ACHN (cell line): Measurements from ENCODE around the gene HS6ST3.
A peak's percentile ranks its signal among the peaks of the same experiment; 100 is the strongest.
"Not testable (repeated sequence)": the region's sequence is repeated elsewhere in the genome, so short reads cannot be mapped to it uniquely, and the experiment has no call there.

Experiments
- DNase-seq: peaks from one replicate; pipeline ENCODE4 v3.0.0-alpha.2; 2015
- in situ Hi-C: cut with HindIII; loops from 2 replicates; pipeline ENCODE4 v1.10.0; 2017; ENCODE audit warnings: low sequenced_read_pairs, low pct_ligation_motif_present, low pct_unique_long_range_greater_than_20kb

HS6ST3 gene

DNA sequence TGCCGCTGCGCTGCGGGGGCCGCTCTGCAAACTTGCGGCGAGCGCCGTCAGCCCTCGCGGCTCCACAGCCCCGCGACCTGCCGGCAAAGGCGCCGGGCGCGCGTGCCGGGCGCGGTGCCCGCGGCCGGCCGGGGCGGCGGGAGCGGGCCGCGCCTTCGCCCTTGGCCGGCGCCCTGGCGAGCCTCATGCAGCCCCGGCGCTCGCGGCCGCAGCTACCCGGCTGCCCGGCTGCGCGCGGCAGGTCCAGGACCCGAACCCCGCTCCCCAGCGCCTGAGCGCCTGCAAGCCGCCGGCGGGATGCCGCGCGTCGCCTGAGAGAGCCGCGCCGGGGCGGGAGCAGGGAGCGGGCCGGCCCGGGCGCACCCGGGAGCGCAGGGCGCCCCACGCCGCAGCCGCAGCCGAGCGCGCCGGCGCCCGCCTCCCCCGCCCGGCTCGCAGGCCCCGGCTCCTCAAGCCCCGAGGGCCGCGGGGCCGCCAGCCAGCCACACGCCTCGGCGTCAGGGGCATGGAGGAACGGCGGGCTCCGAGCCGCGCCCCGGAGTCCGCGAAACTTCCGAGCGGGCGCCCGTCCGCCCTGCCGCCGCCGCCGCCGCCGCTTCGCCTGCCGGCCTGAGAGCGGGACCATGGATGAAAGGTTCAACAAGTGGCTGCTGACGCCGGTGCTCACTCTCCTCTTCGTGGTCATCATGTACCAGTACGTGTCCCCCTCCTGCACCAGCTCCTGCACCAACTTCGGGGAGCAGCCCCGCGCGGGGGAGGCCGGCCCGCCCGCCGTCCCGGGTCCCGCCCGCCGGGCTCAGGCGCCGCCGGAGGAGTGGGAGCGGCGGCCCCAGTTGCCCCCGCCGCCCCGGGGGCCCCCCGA, 564 bp downstream of the HS6ST3 start:
- in situ Hi-C loops: no loop called here

DNA sequence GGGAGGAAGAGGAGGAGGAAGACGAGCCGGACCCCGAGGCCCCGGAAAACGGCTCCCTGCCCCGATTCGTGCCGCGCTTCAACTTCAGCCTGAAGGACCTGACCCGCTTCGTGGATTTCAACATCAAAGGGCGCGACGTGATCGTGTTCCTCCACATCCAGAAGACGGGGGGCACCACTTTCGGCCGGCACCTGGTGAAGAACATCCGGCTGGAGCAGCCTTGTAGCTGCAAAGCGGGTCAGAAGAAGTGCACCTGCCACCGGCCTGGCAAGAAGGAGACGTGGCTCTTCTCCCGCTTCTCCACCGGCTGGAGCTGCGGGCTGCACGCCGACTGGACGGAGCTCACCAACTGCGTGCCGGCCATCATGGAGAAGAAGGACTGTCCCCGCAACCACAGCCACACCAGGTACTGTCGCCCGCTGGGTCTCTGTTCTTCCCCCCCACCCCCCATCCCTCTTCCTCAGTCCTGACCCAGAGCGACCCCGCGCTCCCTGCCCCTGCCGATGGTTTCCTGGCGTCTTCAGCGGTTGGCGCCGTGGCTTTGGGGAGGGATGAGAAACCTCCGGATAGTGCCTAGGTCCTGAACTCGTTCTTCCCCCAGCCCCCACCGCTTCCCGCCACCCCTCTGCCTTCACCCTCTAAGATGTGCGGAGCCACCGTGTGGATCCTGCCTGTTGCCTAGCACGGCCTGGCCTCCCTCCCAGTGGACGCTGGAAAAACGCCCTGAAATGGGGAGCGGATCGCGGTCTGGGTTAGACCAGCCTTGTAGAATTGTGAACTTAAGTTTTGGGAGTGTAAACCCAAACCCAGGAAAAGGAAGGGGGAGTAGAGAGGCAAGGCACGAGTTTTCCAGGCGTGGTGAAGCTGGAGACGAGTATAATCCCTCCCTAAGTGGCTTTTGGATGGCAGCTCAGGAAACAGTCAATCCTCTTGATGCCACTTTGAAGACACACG, 1.5 kb downstream of the HS6ST3 start:
- DNase-seq: no peak
- in situ Hi-C loops: no loop called here

More for the DNA sequence above, 564 bp downstream of the HS6ST3 start:
- DNase-seq: peak; percentile 1

DNA sequence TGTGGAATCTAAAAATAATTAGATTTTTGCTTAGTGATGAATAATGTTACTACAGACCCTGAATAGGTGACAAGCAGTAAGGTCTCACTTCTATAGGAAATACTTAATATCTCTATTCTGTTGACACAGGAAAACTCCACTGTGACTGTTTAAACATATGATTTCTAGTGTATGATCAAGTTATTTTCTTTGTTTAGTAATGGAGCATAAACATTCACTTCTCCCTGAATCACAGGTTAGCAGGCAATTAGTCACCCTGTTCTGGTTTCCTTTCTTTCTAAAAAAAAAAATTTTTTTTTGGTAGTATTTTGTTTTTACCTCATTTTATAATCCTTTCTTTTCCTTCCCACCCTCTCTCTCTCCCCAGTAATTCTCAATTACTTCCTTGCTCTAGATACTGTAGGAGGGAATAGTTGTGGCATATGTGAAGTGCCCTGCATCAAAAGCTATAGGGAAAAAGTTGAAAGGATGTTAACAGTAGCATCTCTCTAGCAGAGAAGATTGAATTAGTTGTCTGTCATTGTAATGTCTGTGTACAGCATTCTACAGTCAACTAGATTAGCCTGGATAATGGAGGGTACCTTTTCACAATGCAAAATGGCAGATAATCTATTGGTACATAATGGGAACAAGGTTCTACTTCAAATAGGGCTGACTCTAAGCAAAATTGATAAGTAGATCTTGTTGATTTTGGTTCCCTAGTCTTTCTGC, 3.5 kb downstream of the HS6ST3 start:
- no peak for DNase-seq
- in situ Hi-C loops: no loop called here

DNA sequence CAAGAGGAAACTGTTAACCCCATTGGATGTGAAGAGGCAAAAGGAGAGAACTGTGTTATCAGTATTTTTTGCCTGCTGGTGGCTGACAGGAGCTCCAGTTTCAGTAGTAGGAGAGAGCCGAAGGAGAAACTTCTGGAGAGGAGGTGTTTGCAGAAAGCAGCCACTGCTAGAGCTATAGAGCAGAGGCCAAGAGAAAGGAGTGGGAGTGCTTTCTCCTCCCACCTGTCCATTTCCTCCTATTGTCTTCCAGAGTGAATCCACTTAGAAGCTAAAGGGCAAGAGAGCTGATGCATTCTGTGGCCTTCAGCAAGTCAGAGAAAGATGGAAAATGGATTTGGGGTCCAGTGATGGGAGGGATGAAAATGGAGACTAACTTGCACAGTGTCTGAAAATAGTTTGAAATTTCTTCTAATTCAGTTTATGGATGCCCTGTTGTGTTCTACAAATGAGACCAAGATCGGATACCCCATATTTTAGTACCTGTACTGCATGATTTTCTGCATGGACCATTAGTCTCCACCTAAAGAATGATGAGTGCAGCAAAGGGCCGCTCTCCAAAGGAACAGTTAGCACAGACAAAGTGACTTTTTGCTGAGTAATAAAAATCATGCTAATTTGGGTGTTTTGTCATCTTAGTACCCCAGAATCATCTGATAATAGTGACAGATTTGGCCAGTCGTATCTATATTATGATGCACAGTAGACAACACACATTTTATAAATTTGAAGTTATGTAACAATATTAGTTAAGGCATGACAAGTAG, 10.7 kb downstream of the HS6ST3 start:
- DNase-seq: no peak
- in situ Hi-C loops: no loop called here

DNA sequence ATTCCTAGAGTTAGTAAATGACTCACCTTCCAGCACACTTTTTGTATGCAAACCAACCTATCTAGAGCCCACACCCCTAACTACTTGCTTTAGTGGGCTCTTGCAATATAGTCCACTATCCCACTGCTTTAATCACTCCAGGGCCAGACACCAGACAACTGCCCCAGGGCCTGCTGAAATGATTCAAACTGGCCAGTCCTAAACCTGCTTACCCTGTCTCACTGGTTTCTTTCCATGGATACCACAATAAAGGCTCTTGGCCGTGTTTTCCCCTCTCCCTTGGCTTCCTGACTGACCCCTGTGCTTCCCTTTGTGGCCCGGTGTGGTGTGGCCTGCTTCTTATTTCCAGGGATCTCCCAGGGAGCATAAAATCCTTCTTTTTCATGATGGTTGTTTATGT, 14.6 kb downstream of the HS6ST3 start:
- in situ Hi-C loops: no loop called here
- no peak for DNase-seq

DNA sequence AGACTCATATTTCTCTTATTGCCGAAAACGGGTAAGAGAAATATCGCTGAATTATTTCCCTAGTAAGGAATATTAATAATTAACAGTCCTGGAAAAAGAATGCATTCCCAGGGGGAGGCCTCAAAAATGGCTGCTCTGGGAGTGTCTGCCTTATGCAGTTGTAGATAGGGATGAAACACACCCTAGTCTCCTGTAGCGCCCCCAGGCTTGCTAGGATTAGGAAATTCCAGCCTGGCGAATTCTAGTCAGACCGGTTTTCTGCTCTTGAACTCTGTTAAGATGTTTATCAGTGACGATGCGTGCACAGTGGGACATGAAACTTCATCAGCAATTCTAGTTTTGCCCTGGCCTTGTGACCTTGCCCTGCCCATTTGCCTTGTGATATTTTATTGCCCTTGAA, 18.2 kb downstream of the HS6ST3 start:
- in situ Hi-C loops, DNase-seq: not testable (repeated sequence)

DNA sequence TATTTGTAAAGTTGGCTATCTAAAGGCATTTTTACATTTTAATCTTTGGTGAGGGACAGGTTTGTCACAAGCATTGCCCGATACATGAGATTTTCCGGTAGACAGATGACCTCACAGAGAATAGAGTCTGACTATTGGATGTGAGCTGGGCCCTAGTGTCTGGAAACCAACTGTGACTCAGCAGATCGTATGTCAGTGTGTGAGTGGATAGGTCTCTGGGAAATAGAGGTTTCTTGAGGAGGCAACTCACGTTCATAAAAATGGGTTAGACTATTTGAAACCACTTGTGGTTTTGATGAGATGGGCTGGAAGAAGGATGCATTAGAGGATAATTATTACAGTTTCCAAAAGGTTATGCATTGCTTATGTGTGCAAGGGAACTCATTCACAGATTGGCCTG, 19.2 kb downstream of the HS6ST3 start:
- no peak for DNase-seq
- in situ Hi-C loops: no loop called here

DNA sequence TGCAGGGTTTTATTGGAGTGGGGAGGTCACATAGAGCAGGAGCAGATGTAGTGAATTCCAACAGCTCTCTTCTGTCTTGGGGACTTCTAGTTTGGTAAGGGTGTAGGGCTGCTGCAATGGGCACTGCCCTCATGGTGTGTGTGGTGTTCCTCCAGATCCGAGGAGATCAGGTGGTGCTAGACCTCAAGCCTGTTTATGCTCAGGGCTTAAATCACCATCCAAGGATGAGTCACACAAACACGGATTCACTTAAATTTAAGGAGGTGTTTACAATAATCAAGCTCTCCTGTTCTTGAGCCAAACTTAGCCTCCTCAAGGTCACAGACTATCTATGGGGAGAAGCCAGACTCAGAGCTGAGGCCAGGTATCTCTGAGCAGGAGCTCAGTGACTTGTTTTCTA, 23.0 kb downstream of the HS6ST3 start:
- DNase-seq: no peak
- in situ Hi-C loops: no loop called here

DNA sequence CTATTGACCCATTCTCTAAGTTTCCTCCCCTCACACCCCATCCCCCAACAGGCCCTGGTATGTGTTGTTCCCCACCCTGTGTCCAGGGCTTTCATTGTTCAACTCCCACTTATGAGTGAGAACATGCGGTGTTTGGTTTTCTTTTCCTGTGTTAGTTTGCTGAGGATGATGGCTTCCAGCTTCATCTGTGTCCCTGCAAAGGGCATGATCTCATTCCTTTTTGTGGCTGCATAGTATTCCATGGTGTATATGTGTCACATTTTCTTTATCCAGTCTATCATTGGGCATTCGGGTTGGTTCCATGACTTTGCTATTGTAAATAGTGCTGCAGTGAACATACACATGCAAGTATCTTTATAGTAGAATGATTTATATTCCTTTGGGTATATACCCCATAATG, 25.5 kb downstream of the HS6ST3 start:
- DNase-seq, in situ Hi-C loops: not testable (repeated sequence)

DNA sequence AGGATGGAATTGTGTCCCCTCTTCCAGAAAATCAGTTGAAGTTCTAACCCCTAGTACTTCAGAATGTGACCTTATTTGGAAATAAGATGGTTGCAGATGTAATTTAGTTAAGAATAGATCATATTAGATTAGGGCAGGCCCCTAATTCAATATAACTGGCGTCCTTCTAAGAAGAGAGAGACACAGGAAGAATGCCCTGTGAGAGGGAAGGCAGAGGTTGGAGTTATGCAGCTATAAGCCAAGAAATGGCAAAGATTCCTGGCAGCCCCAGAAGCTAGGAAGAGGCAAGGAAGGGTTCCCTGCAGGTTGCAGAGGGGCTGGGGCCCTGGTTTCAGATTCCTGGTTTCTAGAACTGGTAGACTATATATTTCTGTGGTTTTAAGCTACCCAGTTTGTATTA, 30.0 kb downstream of the HS6ST3 start:
- in situ Hi-C loops: no loop called here
- no peak for DNase-seq

DNA sequence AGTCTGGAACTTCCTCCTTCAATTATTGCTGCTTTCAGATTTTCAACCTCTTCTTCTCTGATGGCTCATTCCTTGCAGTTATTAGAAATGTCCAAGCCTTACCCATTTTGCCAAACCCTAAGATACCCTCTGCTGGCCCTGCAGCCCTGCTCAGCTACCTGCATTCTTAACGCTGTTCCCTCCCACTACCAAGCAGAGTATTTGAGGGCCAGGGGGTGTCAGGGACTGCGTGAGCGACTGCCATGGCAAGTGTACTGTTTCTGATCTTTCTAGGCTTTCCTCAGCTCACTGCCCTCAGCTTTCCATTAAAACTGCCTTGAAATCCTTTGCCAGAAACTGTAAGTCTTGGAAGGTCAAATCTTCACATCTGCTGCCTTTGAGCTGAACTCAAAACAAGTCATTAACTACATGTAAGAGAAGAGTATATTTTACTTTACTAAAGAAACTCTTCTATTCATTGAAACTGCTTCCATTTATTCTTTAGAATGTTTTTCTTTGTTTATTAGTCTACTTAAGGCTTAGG, 41.0 kb downstream of the HS6ST3 start:
- in situ Hi-C loops: no loop called here
- no peak for DNase-seq

DNA sequence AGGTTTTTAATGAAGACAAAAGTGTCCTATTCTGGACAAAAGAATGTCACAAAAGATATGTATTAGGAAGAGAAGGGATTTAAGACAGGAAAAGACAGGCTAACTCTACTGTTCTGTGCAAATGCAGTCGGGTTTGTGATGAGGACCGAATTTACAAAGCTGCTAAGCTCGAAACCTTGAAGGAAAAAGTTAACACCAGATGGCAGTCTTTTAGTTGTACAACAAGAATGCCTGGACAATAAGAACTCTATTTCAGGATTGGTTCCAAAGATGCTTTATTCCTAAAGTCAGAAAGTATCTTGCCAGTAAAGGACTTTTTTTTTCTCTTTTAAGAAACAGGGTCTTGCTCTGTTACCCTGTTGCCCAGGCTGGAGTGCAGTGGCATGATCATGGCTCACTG, 51.1 kb downstream of the HS6ST3 start:
- in situ Hi-C loops: no loop called here
- peak; percentile 32 for DNase-seq

DNA sequence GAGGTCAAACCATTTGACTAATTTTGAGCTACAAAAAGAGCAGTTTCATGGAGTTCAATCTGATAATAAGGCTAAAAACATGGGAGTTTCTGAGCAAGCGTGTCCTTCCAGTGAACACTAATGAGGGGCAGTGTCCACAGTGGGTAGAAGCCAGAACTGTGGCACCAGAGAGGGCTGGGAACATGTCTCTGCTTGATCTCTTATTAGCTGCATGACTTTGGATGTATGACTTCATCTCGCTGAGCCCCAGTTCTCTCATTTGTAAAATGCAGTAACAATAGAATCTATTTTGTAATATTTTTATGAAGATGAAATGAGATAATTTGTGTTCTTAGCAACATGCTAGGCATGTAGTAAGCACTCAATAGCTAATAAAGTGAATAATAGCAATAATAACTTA, 69.8 kb downstream of the HS6ST3 start:
- in situ Hi-C loops: no loop called here
- no peak for DNase-seq

DNA sequence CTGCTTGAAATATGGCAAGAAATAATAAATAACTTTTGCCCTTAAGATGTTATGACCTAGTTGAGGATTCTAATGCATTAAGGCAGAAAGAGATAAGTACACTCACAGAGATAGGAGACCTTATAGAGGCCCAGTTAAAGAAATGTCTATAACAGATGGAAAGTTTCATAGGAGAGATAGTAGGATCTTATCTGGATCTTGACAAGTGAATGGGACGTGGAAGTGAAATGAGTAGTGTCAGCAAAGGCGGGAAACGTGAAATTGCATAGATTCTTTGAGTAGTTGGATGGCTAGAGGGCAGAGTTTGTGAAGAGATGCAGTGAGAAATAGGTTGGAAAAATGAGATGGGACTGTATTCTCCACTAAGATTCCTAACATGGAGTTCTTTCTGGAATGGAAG, 71.2 kb downstream of the HS6ST3 start:
- in situ Hi-C loops: no loop called here
- DNase-seq: no peak

DNA sequence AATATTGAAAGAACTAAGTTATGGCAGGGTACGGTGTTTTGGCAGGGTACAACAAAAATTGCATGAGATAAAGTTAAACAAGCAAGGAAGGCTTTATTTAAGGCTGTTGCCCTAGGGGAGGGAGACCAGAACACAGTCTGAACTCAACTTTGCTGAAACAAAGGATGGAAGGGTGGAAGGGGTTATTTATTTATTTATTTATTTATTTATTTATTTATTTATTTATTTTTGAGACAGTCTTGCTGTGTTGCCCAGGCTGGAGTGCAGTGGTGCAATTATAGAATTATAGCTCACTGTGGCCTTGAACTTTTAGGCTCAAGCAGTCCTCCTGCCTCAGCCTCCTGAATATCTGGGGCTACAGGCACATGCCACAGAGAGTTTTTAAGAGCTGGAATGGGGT, 75.9 kb downstream of the HS6ST3 start:
- DNase-seq: no peak
- in situ Hi-C loops: no loop called here

DNA sequence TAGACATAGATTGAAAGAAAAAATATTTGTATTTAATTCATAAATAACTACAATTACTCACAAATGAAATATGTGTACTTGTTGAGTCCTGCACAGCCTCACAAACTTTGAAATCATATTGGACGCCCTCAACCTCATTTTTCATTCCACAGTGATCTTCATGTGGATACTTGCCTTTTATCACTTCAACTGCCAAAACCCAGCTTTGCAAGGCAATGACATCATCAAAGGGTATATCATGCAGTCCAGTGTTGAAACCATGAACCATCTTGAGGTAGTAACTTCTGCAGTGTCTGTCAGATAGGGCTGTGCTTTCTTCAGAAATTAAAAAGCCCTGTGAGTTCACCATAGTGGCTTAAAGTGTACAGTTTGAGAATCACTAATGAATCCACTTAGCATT, 82.2 kb downstream of the HS6ST3 start:
- in situ Hi-C loops: no loop called here
- no peak for DNase-seq

DNA sequence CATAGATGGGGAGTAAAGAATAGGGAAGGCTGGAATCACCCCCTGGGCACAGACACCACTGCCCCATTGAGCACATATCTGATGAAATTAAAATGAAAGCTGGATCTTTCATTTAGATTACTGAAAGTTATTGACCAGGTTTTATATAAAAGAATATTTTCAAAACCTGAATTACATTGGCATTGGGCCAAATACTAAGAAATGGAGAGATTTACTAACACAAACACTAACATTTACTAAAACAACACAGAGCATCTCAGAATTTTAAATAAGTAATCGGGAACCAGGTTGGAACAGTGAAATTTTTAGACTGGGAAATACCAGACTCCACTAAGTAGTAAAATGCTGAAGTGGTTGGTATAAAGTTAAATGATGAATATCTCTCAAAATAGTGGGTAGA, 88.9 kb downstream of the HS6ST3 start:
- DNase-seq: no peak
- in situ Hi-C loops: no loop called here

DNA sequence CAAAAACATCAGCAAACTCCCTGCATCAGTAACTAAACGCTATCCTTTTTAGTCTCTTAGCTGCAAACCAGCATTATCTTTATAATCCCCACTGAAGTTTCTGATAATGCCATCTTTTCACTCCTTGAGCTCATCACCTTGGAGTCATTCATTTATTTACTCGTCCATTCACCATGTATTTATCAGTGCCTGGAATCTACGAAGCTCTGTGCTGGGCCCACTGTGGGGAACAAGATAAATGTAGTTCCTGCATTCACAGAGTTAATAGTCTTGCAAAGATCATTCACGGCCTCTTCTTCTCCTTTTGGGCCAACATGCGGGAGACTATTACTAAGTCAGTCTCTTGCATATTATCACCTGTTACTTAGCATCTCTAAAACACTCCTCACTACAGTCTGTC, 89.4 kb downstream of the HS6ST3 start:
- DNase-seq: no peak
- in situ Hi-C loops: no loop called here
